Fibroblast of lung (primary cell): ENCODE data around the gene ACTN1. TPM values are rescaled to one million over a fixed set of nuclear protein-coding genes. Genes with fewer than 3 reads are reported as not detected.
A peak's percentile ranks its signal among the peaks of the same experiment; 100 is the strongest.

Experiments
- DNase-seq, 2 donors: peaks; one replicate each; pipeline versions ENCODE4 v3.0.0 to v3.0.0-alpha.2; 2010; ENCODE audit warnings: low read depth in 2 of 2
- H2AFZ ChIP-seq: 2 replicates; pipeline ENCODE4 v1.5.1; 2012; ENCODE audit warnings: low read length, control low read depth, inconsistent platforms
- H3K27ac ChIP-seq: 2 replicates; pipeline ENCODE4 v1.5.1; 2011; ENCODE audit warnings: low read length, control low read depth; ENCODE audit not compliant: insufficient read depth
- H3K27me3 ChIP-seq: 2 replicates; pipeline ENCODE4 v1.5.1; 2011; ENCODE audit warnings: mild to moderate bottlenecking, low read length; ENCODE audit not compliant: control insufficient read depth, insufficient read depth
- H3K36me3 ChIP-seq: 2 replicates; pipeline ENCODE4 v1.5.1; 2011; ENCODE audit warnings: low read length; ENCODE audit not compliant: control insufficient read depth, insufficient read depth
- H3K4me1 ChIP-seq: 2 replicates; pipeline ENCODE4 v1.5.1; 2011; ENCODE audit warnings: low read length; ENCODE audit not compliant: control insufficient read depth, insufficient read depth; ENCODE audit errors: extremely low read depth
- H3K4me2 ChIP-seq: 2 replicates; pipeline ENCODE4 v1.5.1; 2011; ENCODE audit warnings: low read length, control low read depth; ENCODE audit not compliant: insufficient read depth; ENCODE audit errors: extremely low read depth
- H3K4me3 ChIP-seq, 4 experiments: fragments of 200-600 bp in 1 of 4; sonication (generic) in 1 of 4; replicated peaks in 1 of 4; 2 replicates each; pipeline ENCODE4 v1.5.1; 2011 to 2016; ENCODE audit warnings: low read length in 4 of 4, low read depth in 3 of 4, mild to moderate bottlenecking in 3 of 4, control low read depth in 2 of 4, inconsistent platforms in 1 of 4, mixed read lengths in 1 of 4; ENCODE audit not compliant: insufficient read depth in 1 of 4; ENCODE audit errors: control extremely low read depth in 1 of 4
- H3K79me2 ChIP-seq: 2 replicates; pipeline ENCODE4 v1.5.1; 2012; ENCODE audit warnings: mild to moderate bottlenecking, low read length, inconsistent platforms; ENCODE audit not compliant: control insufficient read depth, insufficient read depth
- H3K9ac ChIP-seq: 2 replicates; pipeline ENCODE4 v1.5.1; 2011; ENCODE audit warnings: mild to moderate bottlenecking, low read length, control low read depth; ENCODE audit not compliant: insufficient read depth
- H3K9me3 ChIP-seq: 2 replicates; pipeline ENCODE4 v1.5.1; 2012; ENCODE audit warnings: low read depth, low read length; ENCODE audit not compliant: control insufficient read depth, insufficient read depth
- H4K20me1 ChIP-seq: 2 replicates; pipeline ENCODE4 v1.5.1; 2011; ENCODE audit warnings: low read length; ENCODE audit not compliant: control insufficient read depth, insufficient read depth; ENCODE audit errors: extremely low read depth
- CTCF ChIP-seq, 2 donors: IDR thresholded peaks in 1 of 2; conservative IDR thresholded peaks in 1 of 2; 1 replicate in 1 of 2; 2 replicates in 1 of 2; pipeline ENCODE4 v1.5.1; 2011 to 2012; ENCODE audit warnings: low read length in 2 of 2, control low read depth in 1 of 2, inconsistent platforms in 1 of 2, low read depth in 1 of 2, mild to moderate bottlenecking in 1 of 2
- EZH2 ChIP-seq: IDR thresholded peaks from 2 replicates; pipeline ENCODE4 v1.5.1; 2012; ENCODE audit warnings: low read length, control low read depth, mild to moderate bottlenecking; ENCODE audit errors: missing control alignments
- polyA plus RNA-seq, 2 donors: library from polyadenylated mRNA; depleted of rRNA in 1 of 2; stranded (reverse) in 1 of 2; unstranded in 1 of 2; fragments of >200 nt; gene quantifications; 2 replicates each; pipeline ENCODE4 v1.2.1, GENCODE V29; 2011 to 2012; ENCODE audit warnings: missing spikeins in 1 of 2
- total RNA-seq: library from RNA; depleted of rRNA; stranded (reverse); fragments of >200 nt; gene quantifications from 2 replicates; pipeline ENCODE4 v1.2.1, GENCODE V29; 2014

ACTN1 gene
- total and polyA plus RNA-seq, 2 donors (not counting 1 experiment from before 2014, with no cell fraction given): 254 to 729 TPM

GRCh38 chr14:68926236-68926635 lies 52.9 kb downstream of the ACTN1 start:
- no peak overlapping the region for H2AFZ ChIP-seq
- peaks cover 21% of the 10 kb centered on the region for H3K4me1 ChIP-seq
- H3K36me3 ChIP-seq: peaks cover 38% of the 10 kb centered on the region
- H3K9ac ChIP-seq: no peak overlapping the region
- DNase-seq: no peak
- no peak overlapping the region for H3K4me2 ChIP-seq
- no peaks in the 10 kb centered on the region for H3K27me3 ChIP-seq
- TF ChIP-seq CTCF (conservative IDR thresholded peaks at IDR 0.05 in 1 of 2, IDR thresholded peaks at IDR 0.05 in 1 of 2; ENCODE audit: low read depth in 1 of 2, low read length in 2 of 2) (peak in 1 of 2 donors; percentile 39), EZH2 (no peak)
- H3K27ac ChIP-seq: no peak overlapping the region
- H3K4me3 ChIP-seq: no peak overlapping the region
- peaks cover 4% of the 10 kb centered on the region for H4K20me1 ChIP-seq
- H3K9me3 ChIP-seq: no peaks in the 10 kb centered on the region
- peaks cover 99% of the 10 kb centered on the region for H3K79me2 ChIP-seq

- peaks cover 98% of the 10 kb centered on the region for H3K79me2 ChIP-seq
- no peak for DNase-seq
- H2AFZ ChIP-seq: no peak overlapping the region
- peaks cover 38% of the 10 kb centered on the region for H3K36me3 ChIP-seq
- no peak for TF ChIP-seq EZH2
- no peak for TF ChIP-seq CTCF (conservative IDR thresholded peaks at IDR 0.05 in 1 of 2, IDR thresholded peaks at IDR 0.05 in 1 of 2; ENCODE audit: low read depth in 1 of 2, low read length in 2 of 2)
- peaks cover 21% of the 10 kb centered on the region for H3K4me1 ChIP-seq
- H4K20me1 ChIP-seq: peaks cover 4% of the 10 kb centered on the region
- no peaks in the 10 kb centered on the region for H3K9me3 ChIP-seq
- H3K4me3 ChIP-seq: no peak overlapping the region
- no peaks in the 10 kb centered on the region for H3K27me3 ChIP-seq
- H3K4me2 ChIP-seq: no peak overlapping the region
- no peak overlapping the region for H3K27ac ChIP-seq
- no peak overlapping the region for H3K9ac ChIP-seq
Observed at GRCh38 chr14:68925373-68925772, 53.7 kb downstream of the ACTN1 start.

GRCh38 chr14:68924186-68925158 lies 54.6 kb downstream of the ACTN1 start:
- Histone ChIP-seq H2AFZ (no peak overlapping the region), H3K79me2 (peaks cover 95% of the 10 kb centered on the region), H3K4me1 (peaks cover 19% of the 10 kb centered on the region), H3K27ac (peak overlapping the region; percentile 6), H3K27me3 (no peaks in the 10 kb centered on the region), H3K36me3 (peaks cover 36% of the 10 kb centered on the region), H3K4me3 (no peak overlapping the region), H3K9ac (no peak overlapping the region), H4K20me1 (peaks cover 4% of the 10 kb centered on the region), H3K9me3 (no peaks in the 10 kb centered on the region), H3K4me2 (no peak overlapping the region)
- peak; percentile 51 to 53 for DNase-seq
- TF ChIP-seq CTCF (conservative IDR thresholded peaks at IDR 0.05 in 1 of 2, IDR thresholded peaks at IDR 0.05 in 1 of 2; ENCODE audit: low read depth in 1 of 2, low read length in 2 of 2) (no peak), EZH2 (no peak)
